IMR-90 (cell line): ENCODE results near the gene N4BP2L1. TPM values are rescaled to one million over a fixed set of nuclear protein-coding genes. Genes with fewer than 3 reads are reported as not detected.
A peak's percentile ranks its signal among the peaks of the same experiment; 100 is the strongest.

Source experiments
- ATAC-seq: fragments of 200-7000 bp; cut with Tn5 transposase; 2 replicates; pipeline ENCODE4 v1.9.1; 2020; ENCODE audit warnings: low read depth, mild to moderate bottlenecking, moderate library complexity
- BruUV-seq: library from RNA; stranded (reverse); fragments of 400-500 nt; replicated peaks from 2 replicates; lab custom pipeline; 2021; lab: Mats Ljungman, UMichigan
- CTCF ChIA-PET: fragments of 300-600 bp; formaldehyde crosslinking; extraction: SDS; loops from one replicate; lab custom pipeline; 2021; ENCODE audit warnings: antibody characterized with exemption; lab: Yijun Ruan, JAX
- POLR2A ChIA-PET: fragments of 300-600 bp; sonication (Branson Sonifier 250); formaldehyde crosslinking; loops from one replicate; lab custom pipeline; 2022; ENCODE audit warnings: antibody characterized with exemption; ENCODE audit not compliant: unreplicated experiment; lab: Charles Lee
- DNase-seq: peaks from one replicate; pipeline ENCODE4 v3.0.0; 2013
- H2AFZ ChIP-seq: replicated peaks from 2 replicates; pipeline ENCODE3; 2013; ENCODE audit warnings: low read length, mild to moderate bottlenecking; ENCODE audit not compliant: poor library complexity
- H2AK5ac ChIP-seq: 2 replicates; pipeline ENCODE4 v1.6.1; 2013; ENCODE audit warnings: low read depth, low read length, inconsistent platforms
- H2AK9ac ChIP-seq: replicated peaks from 2 replicates; pipeline ENCODE3; 2013; ENCODE audit warnings: mild to moderate bottlenecking, low read depth, low read length, moderate library complexity; ENCODE audit not compliant: poor library complexity
- H2BK120ac ChIP-seq: 2 replicates; pipeline ENCODE4 v1.6.1; 2013; ENCODE audit warnings: low read depth, low read length, inconsistent platforms
- H2BK15ac ChIP-seq: 3 replicates; pipeline ENCODE4 v1.6.1; 2013; ENCODE audit warnings: low read depth, low read length, inconsistent platforms
- H2BK20ac ChIP-seq: 2 replicates; pipeline ENCODE4 v1.6.1; 2013; ENCODE audit warnings: low read depth, mild to moderate bottlenecking, inconsistent platforms, low read length, moderate library complexity
- H2BK5ac ChIP-seq: 2 replicates; pipeline ENCODE4 v1.6.1; 2013; ENCODE audit warnings: mild to moderate bottlenecking, low read depth, low read length, inconsistent platforms; ENCODE audit not compliant: poor library complexity, severe bottlenecking
- H3K14ac ChIP-seq: replicated peaks from 2 replicates; pipeline ENCODE4 v1.6.1; 2013; ENCODE audit warnings: low read depth, low read length, inconsistent platforms
- H3K18ac ChIP-seq: 2 replicates; pipeline ENCODE4 v1.6.1; 2013; ENCODE audit warnings: low read depth, low read length, control low read depth
- H3K23ac ChIP-seq: 2 replicates; pipeline ENCODE4 v1.6.1; 2013; ENCODE audit warnings: low read depth, low read length, inconsistent platforms
- H3K27ac ChIP-seq: 2 replicates; pipeline ENCODE4 v1.5.1; 2013; ENCODE audit warnings: mild to moderate bottlenecking, control low read depth, low read length; ENCODE audit not compliant: insufficient read depth
- H3K27me3 ChIP-seq: 2 replicates; pipeline ENCODE4 v1.6.1; 2013; ENCODE audit warnings: low read length; ENCODE audit not compliant: control insufficient read depth, insufficient read depth
- H3K36me3 ChIP-seq: 2 replicates; pipeline ENCODE4 v1.6.1; 2013; ENCODE audit warnings: low read length, mixed read lengths; ENCODE audit not compliant: control insufficient read depth, insufficient read depth
- H3K4ac ChIP-seq: 2 replicates; pipeline ENCODE4 v1.6.1; 2013; ENCODE audit warnings: low read depth, low read length, inconsistent platforms
- H3K4me1 ChIP-seq: 2 replicates; pipeline ENCODE4 v1.6.1; 2013; ENCODE audit warnings: low read length, mixed read lengths; ENCODE audit not compliant: control insufficient read depth, insufficient read depth
- H3K4me2 ChIP-seq: 2 replicates; pipeline ENCODE4 v1.6.1; 2013; ENCODE audit warnings: low read depth, mild to moderate bottlenecking, control low read depth, low read length, moderate library complexity
- H3K4me3 ChIP-seq: 2 replicates; pipeline ENCODE4 v1.5.1; 2013; ENCODE audit warnings: low read depth, mild to moderate bottlenecking, control low read depth, low read length, moderate library complexity; ENCODE audit not compliant: insufficient read depth
- H3K56ac ChIP-seq: 2 replicates; pipeline ENCODE4 v1.6.1; 2013; ENCODE audit warnings: low read length, inconsistent platforms; ENCODE audit not compliant: insufficient read depth; ENCODE audit errors: extremely low read depth
- H3K79me1 ChIP-seq, 2 experiments: 2 replicates each; pipeline ENCODE4 v1.6.1; 2013; ENCODE audit warnings: low read length in 2 of 2, inconsistent platforms in 1 of 2, low read depth in 1 of 2
- H3K9ac ChIP-seq: 2 replicates; pipeline ENCODE4 v1.6.1; 2013; ENCODE audit warnings: low read depth, low read length, control low read depth
- H3K9me1 ChIP-seq: 2 replicates; pipeline ENCODE4 v1.6.1; 2013; ENCODE audit warnings: low read length, inconsistent platforms; ENCODE audit not compliant: insufficient read depth
- H3K9me3 ChIP-seq: 2 replicates; pipeline ENCODE4 v1.6.1; 2013; ENCODE audit warnings: low read length; ENCODE audit not compliant: control insufficient read depth, insufficient read depth
- H4K20me1 ChIP-seq: 2 replicates; pipeline ENCODE4 v1.6.1; 2013; ENCODE audit warnings: low read length, inconsistent platforms; ENCODE audit not compliant: insufficient read depth
- H4K5ac ChIP-seq: 2 replicates; pipeline ENCODE4 v1.6.1; 2013; ENCODE audit warnings: mild to moderate bottlenecking, low read depth, low read length, control low read depth
- H4K8ac ChIP-seq, 2 experiments: 2 replicates each; pipeline ENCODE4 v1.6.1; 2013; ENCODE audit warnings: low read depth in 2 of 2, low read length in 2 of 2, control low read depth in 1 of 2, inconsistent platforms in 1 of 2
- H4K91ac ChIP-seq: 2 replicates; pipeline ENCODE4 v1.6.1; 2013; ENCODE audit warnings: low read depth, low read length, inconsistent platforms; ENCODE audit not compliant: insufficient read depth
- BHLHE40 ChIP-seq: fragments of 150-350 bp; IDR thresholded peaks from 2 replicates; pipeline ENCODE4 v1.6.1; 2016; ENCODE audit warnings: mild to moderate bottlenecking, low read depth, low read length
- CEBPB ChIP-seq: IDR thresholded peaks from 2 replicates; pipeline ENCODE4 v1.6.1; 2012; ENCODE audit warnings: low read depth, low read length, improper control_type of control experiment
- MAFK ChIP-seq: IDR thresholded peaks from 2 replicates; pipeline ENCODE4 v1.6.1; 2012; ENCODE audit warnings: low read depth, low read length, improper control_type of control experiment
- POLR2A ChIP-seq: IDR thresholded peaks from 2 replicates; pipeline ENCODE4 v1.6.1; 2012; ENCODE audit warnings: mild to moderate bottlenecking, low read depth, low read length
- SMC3 ChIP-seq: fragments of 150-350 bp; IDR thresholded peaks from 2 replicates; pipeline ENCODE4 v1.6.1; 2016; ENCODE audit warnings: low read depth, mild to moderate bottlenecking, antibody characterized with exemption, low read length, moderate library complexity
- WGBS, 2 experiments: methylation state at CpG; one replicate each; pipeline versions ENCODE4 v1.1.5 to v1.1.7; 2013; ENCODE audit warnings: missing lambda C conversion rate in 2 of 2; ENCODE audit not compliant: insufficient read length in 1 of 2; ENCODE audit errors: extremely low coverage in 2 of 2; 5-methylcytosine and 5-hydroxymethylcytosine counted together
- dilution Hi-C: fragments of 300-500 bp; cut with HindIII; formaldehyde crosslinking; loops from one replicate; pipeline ENCODE4 v1.14.3; 2018; ENCODE audit warnings: low sequenced_read_pairs; ENCODE audit not compliant: unreplicated experiment
- in situ Hi-C: fragments of 300-500 bp; cut with MboI; formaldehyde crosslinking; loops from 3 replicates; pipeline ENCODE4 v1.14.3; 2019; ENCODE audit warnings: low sequenced_read_pairs, inconsistent platforms, mixed read lengths
- intact Hi-C: fragments of 100-400 bp; cut with micrococcal nuclease; formaldehyde crosslinking; loops from 2 replicates; pipeline ENCODE4 v1.10.0; 2022
- polyA plus RNA-seq, 3 experiments: library from polyadenylated mRNA; depleted of rRNA; stranded (reverse); fragments of >200 nt; gene quantifications; 2 replicates each; pipeline ENCODE4 v1.2.3, GENCODE V29; 2012; ENCODE audit warnings: low replicate concordance in 1 of 3
- total RNA-seq: library from RNA; depleted of rRNA; stranded (reverse); fragments of >200 nt; gene quantifications from 2 replicates; pipeline ENCODE4 v1.2.3, GENCODE V29; 2012

N4BP2L1 gene
- total and polyA plus RNA-seq, 2 of the 4 experiments (the other 2 are of a cell fraction): 0.18 to 0.46 TPM

- peaks cover 1% of the 10 kb centered on the region; the same call in 1 of the 2 replicates for H3K36me3 ChIP-seq
- peak overlapping the region in 1 of 2 experiments; percentile 20; a peak in 1 of 4 replicates for H4K8ac ChIP-seq
- no peak overlapping the region for H3K27ac ChIP-seq
- no peak overlapping the region for H2BK15ac ChIP-seq
- ATAC-seq: peak; percentile 82
- BruUV-seq: no TSS peak
- no peak overlapping the region for H3K23ac ChIP-seq
- H3K4me1 ChIP-seq: no peaks in the 10 kb centered on the region
- H3K9ac ChIP-seq: no peak overlapping the region
- no peak overlapping the region for H4K91ac ChIP-seq
- no peak overlapping the region for H3K4me2 ChIP-seq
- no peak overlapping the region for H2BK120ac ChIP-seq
- H3K56ac ChIP-seq: no peak overlapping the region
- ChIA-PET POLR2A (no interaction called here), CTCF (no interaction called here)
- in situ Hi-C loops (no loop called here), dilution Hi-C loops (no loop called here), intact Hi-C loops (no loop called here)
- H3K79me1 ChIP-seq: no peaks in the 10 kb centered on the region
- no peak overlapping the region for H3K14ac ChIP-seq
- H2BK5ac ChIP-seq: no peak overlapping the region
- no peaks in the 10 kb centered on the region for H4K20me1 ChIP-seq
- H2AK5ac ChIP-seq: no peak overlapping the region
- no peaks in the 10 kb centered on the region; the same call in 1 of the 2 replicates for H3K9me1 ChIP-seq
- H2BK20ac ChIP-seq: no peak overlapping the region
- WGBS, 2 experiments: 70% methylated on average over 8 of the region's 12 CpGs; no CpG with 5 or more reads in 1 of the 2 experiments
- H4K5ac ChIP-seq: no peak overlapping the region
- DNase-seq: peak; percentile 67
- no peak overlapping the region for H3K4ac ChIP-seq
- H3K4me3 ChIP-seq: no peak overlapping the region
- H3K9me3 ChIP-seq: no peaks in the 10 kb centered on the region
- no peak overlapping the region for H2AK9ac ChIP-seq
- H3K18ac ChIP-seq: no peak overlapping the region
- no peaks in the 10 kb centered on the region for H3K27me3 ChIP-seq
- no peak overlapping the region for H2AFZ ChIP-seq
- TF ChIP-seq BHLHE40 (no peak), POLR2A (no peak), MAFK (no peak), CEBPB (no peak), SMC3 (no peak)
Measured at GRCh38 chr13:32471187-32471922, 43.4 kb upstream of the N4BP2L1 start.
